Breast epithelium (tissue), 4 donors: ENCODE data around the gene LMAN1. TPM values are rescaled to one million over a fixed set of nuclear protein-coding genes. Genes with fewer than 3 reads are reported as not detected.

Experiments
- DNase-seq, 2 donors: peaks; one replicate each; pipeline ENCODE4 v3.0.0-alpha.2; 2019; ENCODE audit warnings: low spot score in 2 of 2
- H3K27ac ChIP-seq, 2 donors: fragments of 200-600 bp; sonication (generic) in 1 of 2; one replicate each; pipeline ENCODE4 v1.5.1; 2016 to 2019; ENCODE audit warnings: mild to moderate bottlenecking in 1 of 2
- H3K27me3 ChIP-seq, 2 donors: fragments of 200-600 bp; sonication (generic) in 1 of 2; one replicate each; pipeline versions ENCODE4 v1.5.1 to v1.6.0; 2017 to 2019; ENCODE audit warnings: control low read depth in 1 of 2, mild to moderate bottlenecking in 1 of 2
- H3K36me3 ChIP-seq: fragments of 200-600 bp; one replicate; pipeline ENCODE4 v1.5.1; 2019
- H3K4me1 ChIP-seq, 2 donors: fragments of 200-600 bp; sonication (generic); one replicate each; pipeline ENCODE4 v1.5.1; 2016 to 2019; ENCODE audit warnings: control low read depth in 1 of 2
- H3K4me3 ChIP-seq, 3 donors: fragments of 200-600 bp; sonication (generic); 1 replicate in 2 of 3; 2 replicates in 1 of 3; pipeline ENCODE4 v1.5.1; 2016 to 2019; ENCODE audit warnings: mild to moderate bottlenecking in 3 of 3, moderate library complexity in 2 of 3
- H3K9me3 ChIP-seq, 2 donors: fragments of 200-600 bp; sonication (generic) in 1 of 2; one replicate each; pipeline ENCODE4 v1.5.1; 2016 to 2019; ENCODE audit warnings: control low read depth in 1 of 2
- CTCF ChIP-seq, 3 donors: fragments of 450-650 bp; IDR thresholded peaks; one replicate each; pipeline ENCODE4 v1.5.1; 2016 to 2017; ENCODE audit warnings: antibody characterized with exemption in 3 of 3, mild to moderate bottlenecking in 3 of 3, moderate library complexity in 3 of 3
- POLR2A ChIP-seq: fragments of 450-650 bp; IDR thresholded peaks from one replicate; pipeline ENCODE4 v1.6.1; 2016; ENCODE audit warnings: antibody characterized with exemption, mild to moderate bottlenecking, moderate library complexity
- POLR2AphosphoS5 ChIP-seq, 3 donors: sonication (generic); formaldehyde crosslinking; IDR thresholded peaks; one replicate each; pipeline ENCODE4 v1.6.1; 2017; ENCODE audit warnings: antibody characterized with exemption in 3 of 3
- intact Hi-C: fragments of 100-400 bp; cut with DNase I; formaldehyde crosslinking; loops from one replicate; pipeline ENCODE4 v1.15.1; 2023; ENCODE audit warnings: low total_unique reads
- total RNA-seq, 3 donors: library from RNA; depleted of rRNA; stranded (reverse); fragments of >200 nt; gene quantifications; one replicate each; pipeline ENCODE4 v1.1.0, GENCODE V29; 2016

Gene LMAN1
- total RNA-seq, 3 donors from 2014 or later = 86.9 to 110 (median 95.7) TPM

GRCh38 chr18:59377613-59378337 lies 18.7 kb upstream of the LMAN1 start:
- Histone ChIP-seq H3K4me3 (no peak overlapping the region), H3K27ac (no peak overlapping the region), H3K36me3 (no peaks in the 10 kb centered on the region), H3K9me3 (no peaks in the 10 kb centered on the region), H3K4me1 (no peaks in the 10 kb centered on the region), H3K27me3 (no peaks in the 10 kb centered on the region)
- no peak for DNase-seq
- intact Hi-C loops = no loop called here
- TF ChIP-seq POLR2AphosphoS5 (IDR thresholded peaks at IDR 0.05) (no peak), POLR2A (no peak), CTCF (IDR thresholded peaks at IDR 0.05) (no peak)

DNA sequence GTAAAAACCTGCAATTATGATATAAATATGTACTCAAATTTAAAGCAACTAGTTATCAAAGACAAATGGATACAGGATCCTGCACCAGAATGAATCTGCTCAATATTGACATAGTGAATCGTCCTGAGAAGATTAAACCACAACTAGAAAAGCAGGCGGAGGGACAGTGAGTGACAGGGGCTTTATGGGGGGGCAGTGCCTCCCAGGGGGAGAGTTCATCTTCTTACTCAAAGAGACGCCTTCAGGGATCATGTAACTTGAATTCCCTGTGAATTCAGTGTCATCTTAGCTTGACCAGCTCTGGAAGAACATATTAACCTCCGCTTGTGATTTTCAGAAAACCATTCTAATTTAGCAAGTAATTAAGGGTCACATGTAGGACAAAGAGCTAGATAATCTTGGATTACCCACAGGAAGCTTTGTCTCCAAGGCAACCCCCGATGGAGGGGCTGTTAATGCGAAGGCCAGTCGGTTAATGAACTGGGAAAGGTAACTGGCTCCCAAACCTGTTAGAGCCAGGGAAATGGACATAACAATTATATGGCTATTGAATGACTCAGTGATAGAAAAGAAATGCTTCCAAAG lies 17.4 kb upstream of the LMAN1 start:
- no peak for DNase-seq
- no peak overlapping the region for H3K27ac ChIP-seq
- no peaks in the 10 kb centered on the region for H3K36me3 ChIP-seq
- no peak for TF ChIP-seq POLR2AphosphoS5 (IDR thresholded peaks at IDR 0.05)
- no peak for TF ChIP-seq CTCF (IDR thresholded peaks at IDR 0.05)
- no peak for TF ChIP-seq POLR2A
- no peak overlapping the region for H3K4me3 ChIP-seq
- intact Hi-C loops = no loop called here
- H3K27me3 ChIP-seq = no peaks in the 10 kb centered on the region
- no peaks in the 10 kb centered on the region for H3K9me3 ChIP-seq
- no peaks in the 10 kb centered on the region for H3K4me1 ChIP-seq

DNA sequence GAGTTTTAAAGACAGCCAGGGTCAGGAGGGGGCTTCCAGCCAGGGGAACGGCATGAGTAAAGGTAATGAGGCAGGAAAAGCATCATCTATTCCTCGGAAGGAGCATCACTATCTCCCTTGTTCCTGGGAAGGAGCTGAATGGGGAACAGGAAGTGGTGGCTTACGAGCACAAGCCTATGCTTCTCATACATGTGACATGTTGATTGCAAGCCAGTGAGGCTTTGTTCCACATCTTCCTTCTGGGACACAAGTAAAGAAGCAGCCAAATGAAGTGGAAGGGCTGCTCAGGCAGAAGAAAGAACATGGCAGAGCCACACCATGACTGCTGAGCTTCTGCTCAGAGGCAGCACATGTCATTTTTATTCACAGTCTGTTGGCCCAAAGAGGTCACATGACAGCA lies 15.1 kb upstream of the LMAN1 start:
- Histone ChIP-seq H3K36me3 (no peaks in the 10 kb centered on the region), H3K9me3 (no peaks in the 10 kb centered on the region), H3K4me3 (no peak overlapping the region), H3K27ac (no peak overlapping the region), H3K27me3 (no peaks in the 10 kb centered on the region), H3K4me1 (no peaks in the 10 kb centered on the region)
- DNase-seq = no peak
- intact Hi-C loops = no loop called here
- TF ChIP-seq POLR2A (no peak), CTCF (IDR thresholded peaks at IDR 0.05) (no peak), POLR2AphosphoS5 (IDR thresholded peaks at IDR 0.05) (no peak)

DNA sequence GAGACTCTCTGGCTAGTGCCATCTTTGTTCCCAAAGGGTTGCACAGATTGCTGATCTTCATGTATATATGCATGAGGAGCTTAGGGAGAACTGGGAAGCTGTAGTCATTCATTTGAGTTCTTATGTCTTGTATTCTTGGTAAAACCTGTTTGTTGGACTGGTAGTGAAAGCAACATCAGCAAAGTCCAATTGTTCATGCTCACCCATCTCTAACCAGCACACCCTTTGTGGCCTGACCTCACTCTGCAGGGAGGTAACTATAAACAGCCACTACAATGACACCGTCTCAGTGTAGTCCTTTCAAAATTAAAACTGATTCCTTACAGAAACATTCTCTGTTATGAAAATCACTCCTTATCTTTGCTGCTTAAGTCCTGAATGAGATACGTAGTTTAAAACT lies 13.9 kb upstream of the LMAN1 start:
- H3K27ac ChIP-seq = no peak overlapping the region
- H3K9me3 ChIP-seq = no peaks in the 10 kb centered on the region
- no peak overlapping the region for H3K4me3 ChIP-seq
- TF ChIP-seq POLR2AphosphoS5 (IDR thresholded peaks at IDR 0.05) (no peak), POLR2A (no peak), CTCF (IDR thresholded peaks at IDR 0.05) (no peak)
- no peak for DNase-seq
- H3K4me1 ChIP-seq = no peaks in the 10 kb centered on the region
- H3K36me3 ChIP-seq = no peaks in the 10 kb centered on the region
- intact Hi-C loops = no loop called here
- H3K27me3 ChIP-seq = no peaks in the 10 kb centered on the region

DNA sequence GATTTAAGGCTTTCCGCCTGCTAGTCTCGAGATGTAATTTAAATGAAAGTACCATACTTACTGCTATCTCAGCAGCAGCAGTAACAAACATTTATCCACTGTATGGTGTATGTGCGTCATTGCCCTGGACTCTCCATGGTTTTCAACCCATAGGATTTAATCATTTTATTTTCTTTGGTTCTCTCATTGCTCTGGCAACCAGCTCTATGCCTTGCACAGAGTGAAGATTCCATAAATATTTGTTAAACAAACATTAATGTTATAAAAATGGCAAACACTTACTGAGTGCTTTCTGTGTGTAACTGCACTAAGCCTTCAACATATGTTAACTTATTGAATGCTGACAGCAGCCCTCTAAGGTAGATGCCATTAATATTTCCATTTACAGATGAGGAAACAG lies 1.3 kb upstream of the LMAN1 start:
- no peak overlapping the region for H3K4me3 ChIP-seq
- intact Hi-C loops = no loop called here
- no peak for DNase-seq
- H3K9me3 ChIP-seq = no peaks in the 10 kb centered on the region
- no peaks in the 10 kb centered on the region for H3K36me3 ChIP-seq
- H3K27ac ChIP-seq = no peak overlapping the region
- no peaks in the 10 kb centered on the region for H3K27me3 ChIP-seq
- H3K4me1 ChIP-seq = peaks cover 0 to 8% of the 10 kb centered on the region in 2 donors
- no peak for TF ChIP-seq CTCF (IDR thresholded peaks at IDR 0.05)
- no peak for TF ChIP-seq POLR2A
- no peak for TF ChIP-seq POLR2AphosphoS5 (IDR thresholded peaks at IDR 0.05)
